ENCODE measurements around the gene MPHOSPH10. TPM values are rescaled to one million over a fixed set of nuclear protein-coding genes. Genes with fewer than 3 reads are reported as not detected.
A peak's percentile ranks its signal among the peaks of the same experiment; 100 is the strongest.

Gene MPHOSPH10
- polyA plus RNA-seq, 2 of the 4 experiments (the other 2 are of a cell fraction) = 39.2 to 51.7 TPM

DNA sequence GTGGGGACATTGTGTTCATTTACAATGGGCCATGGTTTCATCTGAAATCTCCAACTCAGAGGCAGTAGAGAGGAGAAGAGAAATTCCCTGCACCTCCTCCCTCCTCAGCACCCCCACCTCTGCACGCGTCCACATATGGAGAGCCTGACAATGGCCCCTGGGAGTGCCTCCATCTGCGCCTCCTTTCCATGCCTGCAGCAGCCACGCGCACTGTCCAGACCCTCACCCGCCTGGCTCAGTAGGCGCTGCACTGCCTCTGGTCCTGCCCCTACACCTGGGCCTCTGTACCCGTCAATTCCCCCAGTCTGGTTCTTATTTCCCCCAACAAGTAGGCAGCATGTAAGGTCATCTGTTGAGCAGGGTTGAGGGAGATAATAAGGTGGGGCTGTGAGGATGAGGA, 23.8 kb downstream of the MPHOSPH10 start:
- ChIA-PET CTCF (interaction anchor here (0.8 to 2.5 kb wide), 7 partner anchors 36 to 356 kb away, joined by 3 to 8 read pairs (median 4); no protein-coding TSS in a partner anchor), POLR2A (interaction anchor here (1.2 kb wide), 1 partner anchor 24 kb away, joined by 3 read pairs; the partner anchor contains the start of genes MCEE and MPHOSPH10)
- Histone ChIP-seq H3K4me1 (peaks cover 7% of the 10 kb centered on the region; the same call in 2 of the 3 replicates), H3K9me3 (no peaks in the 10 kb centered on the region), H3K27ac (no peak overlapping the region), H3K4me2 (no peak overlapping the region), H3K4me3 (no peak overlapping the region)
- FAIRE-seq = no peak
- ATAC-seq = no peak
- no peak for DNase-seq (ENCODE audit: low read depth in 1 of 2, low spot score in 1 of 2)
- WGBS (ENCODE audit: missing lambda C conversion rate) = 60% methylated on average over 8 of the region's 8 CpGs
- TF ChIP-seq JUN (IDR thresholded peaks at IDR 0.05) = no peak
- TF ChIP-seq EHF (CRISPR knock-in tag; IDR thresholded peaks at IDR 0.05) = no peak

DNA sequence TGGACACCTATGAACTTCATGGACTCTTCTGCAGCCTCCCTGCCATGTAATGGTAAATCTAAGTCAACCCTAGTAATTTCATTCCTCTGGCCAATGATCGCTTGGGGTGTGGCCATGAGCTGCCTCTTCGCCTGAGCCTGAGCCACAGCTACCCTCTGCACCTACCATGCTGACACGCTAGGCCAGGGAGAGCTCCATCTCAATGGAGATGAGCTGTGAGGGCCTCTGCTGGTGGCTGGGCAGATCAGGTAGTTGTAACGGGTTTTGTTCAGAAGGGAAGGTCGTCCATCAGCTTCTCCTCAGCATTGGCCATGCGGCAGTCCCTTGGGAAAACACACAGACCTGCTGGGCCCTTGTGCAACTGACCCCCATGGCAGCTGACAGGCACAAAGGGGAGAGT, 24.4 kb downstream of the MPHOSPH10 start:
- Histone ChIP-seq H3K27ac (no peak overlapping the region), H3K4me2 (no peak overlapping the region), H3K4me3 (no peak overlapping the region), H3K4me1 (peaks cover 7% of the 10 kb centered on the region; the same call in 2 of the 3 replicates), H3K9me3 (no peaks in the 10 kb centered on the region)
- 22% methylated on average over 6 of the region's 6 CpGs for whole genome bisulfite sequencing (ENCODE audit: missing lambda C conversion rate)
- ChIA-PET POLR2A (no interaction called here), CTCF (interaction anchor here (0.7 to 3.5 kb wide), 11 partner anchors 10 to 356 kb away, joined by 3 to 18 read pairs (median 4); no protein-coding TSS in a partner anchor)
- ATAC-seq (peak; percentile 70 to 83), DNase-seq (ENCODE audit: low read depth in 1 of 2, low spot score in 1 of 2) (peak; percentile 32 to 73), FAIRE-seq (no peak)
- TF ChIP-seq RAD21 (conservative IDR thresholded peaks at IDR 0.05 in 1 of 2, IDR thresholded peaks at IDR 0.05 in 1 of 2) (0 out of 5 replicates have a peak, but pooled peaks of 1 of the 2 experiments have one; percentile 23), FOSL2 (IDR thresholded peaks at IDR 0.05) (no peak), FOSL2 (CRISPR knock-in tag; IDR thresholded peaks at IDR 0.05) (no peak), SMC3 (IDR thresholded peaks at IDR 0.05) (0 out of 3 replicates have a peak, but pooled peaks have one; percentile 10)
- TF ChIP-seq, protein P1, sequence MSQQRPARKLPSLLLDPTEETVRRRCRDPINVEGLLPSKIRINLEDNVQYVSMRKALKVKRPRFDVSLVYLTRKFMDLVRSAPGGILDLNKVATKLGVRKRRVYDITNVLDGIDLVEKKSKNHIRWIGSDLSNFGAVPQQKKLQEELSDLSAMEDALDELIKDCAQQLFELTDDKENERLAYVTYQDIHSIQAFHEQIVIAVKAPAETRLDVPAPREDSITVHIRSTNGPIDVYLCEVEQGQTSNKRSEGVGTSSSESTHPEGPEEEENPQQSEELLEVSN (IDR thresholded peaks at IDR 0.05; ENCODE audit: borderline replicate concordance, low read depth) = no peak

DNA sequence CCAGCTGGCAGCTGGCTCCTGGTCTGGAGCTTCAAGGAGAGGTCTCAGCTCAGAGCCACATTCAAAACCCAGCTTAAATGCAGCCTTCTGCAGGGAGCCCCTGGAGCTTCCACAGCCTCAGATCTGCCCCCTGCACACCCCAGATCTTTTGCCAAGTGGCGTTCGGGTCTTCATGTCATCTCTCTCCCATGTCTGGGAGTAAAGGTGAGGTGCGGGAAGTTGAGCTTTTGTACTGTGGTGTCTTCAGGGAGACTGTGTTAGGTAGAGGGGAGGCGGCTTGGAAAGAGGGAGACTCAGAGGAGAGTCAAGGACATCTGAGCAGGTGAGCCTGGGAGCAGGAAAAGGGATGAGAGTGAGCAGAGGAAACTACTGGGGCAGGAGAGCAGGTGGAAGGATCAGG, 25.4 kb downstream of the MPHOSPH10 start:
- no peak for FAIRE-seq
- Histone ChIP-seq H3K4me2 (no peak overlapping the region), H3K27ac (no peak overlapping the region), H3K9me3 (no peaks in the 10 kb centered on the region), H3K4me3 (no peak overlapping the region), H3K4me1 (peaks cover 7% of the 10 kb centered on the region; the same call in 2 of the 3 replicates)
- WGBS (ENCODE audit: missing lambda C conversion rate) = 70% methylated on average over 4 of the region's 4 CpGs
- CTCF ChIA-PET = interaction anchor here (0.6 to 3.7 kb wide), 19 partner anchors 10 to 354 kb away, joined by 3 to 18 read pairs (median 7); partner anchors contain the start of gene ZNF638
- DNase-seq (ENCODE audit: low read depth in 1 of 2, low spot score in 1 of 2) = no peak
- POLR2A ChIA-PET = interaction anchor here (1.9 kb wide), 1 partner anchor 88 kb away, joined by 5 read pairs; the partner anchor contains the start of gene NAGK
- no peak for TF ChIP-seq KDM1A (IDR thresholded peaks at IDR 0.05; ENCODE audit: low read depth)
- TF ChIP-seq TP53 (CRISPR knock-in tag; IDR thresholded peaks at IDR 0.05) = no peak
- no peak for TF ChIP-seq ZFP36 (IDR thresholded peaks at IDR 0.05; ENCODE audit: borderline replicate concordance, partially characterized antibody)
- TF ChIP-seq, protein P2, sequence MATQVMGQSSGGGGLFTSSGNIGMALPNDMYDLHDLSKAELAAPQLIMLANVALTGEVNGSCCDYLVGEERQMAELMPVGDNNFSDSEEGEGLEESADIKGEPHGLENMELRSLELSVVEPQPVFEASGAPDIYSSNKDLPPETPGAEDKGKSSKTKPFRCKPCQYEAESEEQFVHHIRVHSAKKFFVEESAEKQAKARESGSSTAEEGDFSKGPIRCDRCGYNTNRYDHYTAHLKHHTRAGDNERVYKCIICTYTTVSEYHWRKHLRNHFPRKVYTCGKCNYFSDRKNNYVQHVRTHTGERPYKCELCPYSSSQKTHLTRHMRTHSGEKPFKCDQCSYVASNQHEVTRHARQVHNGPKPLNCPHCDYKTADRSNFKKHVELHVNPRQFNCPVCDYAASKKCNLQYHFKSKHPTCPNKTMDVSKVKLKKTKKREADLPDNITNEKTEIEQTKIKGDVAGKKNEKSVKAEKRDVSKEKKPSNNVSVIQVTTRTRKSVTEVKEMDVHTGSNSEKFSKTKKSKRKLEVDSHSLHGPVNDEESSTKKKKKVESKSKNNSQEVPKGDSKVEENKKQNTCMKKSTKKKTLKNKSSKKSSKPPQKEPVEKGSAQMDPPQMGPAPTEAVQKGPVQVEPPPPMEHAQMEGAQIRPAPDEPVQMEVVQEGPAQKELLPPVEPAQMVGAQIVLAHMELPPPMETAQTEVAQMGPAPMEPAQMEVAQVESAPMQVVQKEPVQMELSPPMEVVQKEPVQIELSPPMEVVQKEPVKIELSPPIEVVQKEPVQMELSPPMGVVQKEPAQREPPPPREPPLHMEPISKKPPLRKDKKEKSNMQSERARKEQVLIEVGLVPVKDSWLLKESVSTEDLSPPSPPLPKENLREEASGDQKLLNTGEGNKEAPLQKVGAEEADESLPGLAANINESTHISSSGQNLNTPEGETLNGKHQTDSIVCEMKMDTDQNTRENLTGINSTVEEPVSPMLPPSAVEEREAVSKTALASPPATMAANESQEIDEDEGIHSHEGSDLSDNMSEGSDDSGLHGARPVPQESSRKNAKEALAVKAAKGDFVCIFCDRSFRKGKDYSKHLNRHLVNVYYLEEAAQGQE (IDR thresholded peaks at IDR 0.05) = no peak
- no peak for TF ChIP-seq EHF (CRISPR knock-in tag; IDR thresholded peaks at IDR 0.05)
- TF ChIP-seq EHMT2 (IDR thresholded peaks at IDR 0.05; ENCODE audit: low read depth) = no peak
- TF ChIP-seq NPAS2 (CRISPR knock-in tag; IDR thresholded peaks at IDR 0.05; ENCODE audit: borderline replicate concordance) = no peak
- TF ChIP-seq MAZ (IDR thresholded peaks at IDR 0.05; ENCODE audit: borderline replicate concordance, low read depth, low read length) = no peak
- TF ChIP-seq RCOR1 (IDR thresholded peaks at IDR 0.05; ENCODE audit: low read depth, low read length) = no peak
- no peak for ATAC-seq

Measured in A549 (cell line).